Activated CD8-positive, alpha-beta memory T cell treated with anti-CD3 and anti-CD28 coated beads, Interleukin-2, amount 50 U/mL, for 48 hours (primary cell): ENCODE results near the gene ANKS4B.
"Not testable (repeated sequence)": the region's sequence is repeated elsewhere in the genome, so short reads cannot be mapped to it uniquely, and the experiment has no call there.

Experiments used
- DNase-seq: peaks from one replicate; pipeline ENCODE4 v3.0.0-alpha.2; 2020

Gene ANKS4B

DNA sequence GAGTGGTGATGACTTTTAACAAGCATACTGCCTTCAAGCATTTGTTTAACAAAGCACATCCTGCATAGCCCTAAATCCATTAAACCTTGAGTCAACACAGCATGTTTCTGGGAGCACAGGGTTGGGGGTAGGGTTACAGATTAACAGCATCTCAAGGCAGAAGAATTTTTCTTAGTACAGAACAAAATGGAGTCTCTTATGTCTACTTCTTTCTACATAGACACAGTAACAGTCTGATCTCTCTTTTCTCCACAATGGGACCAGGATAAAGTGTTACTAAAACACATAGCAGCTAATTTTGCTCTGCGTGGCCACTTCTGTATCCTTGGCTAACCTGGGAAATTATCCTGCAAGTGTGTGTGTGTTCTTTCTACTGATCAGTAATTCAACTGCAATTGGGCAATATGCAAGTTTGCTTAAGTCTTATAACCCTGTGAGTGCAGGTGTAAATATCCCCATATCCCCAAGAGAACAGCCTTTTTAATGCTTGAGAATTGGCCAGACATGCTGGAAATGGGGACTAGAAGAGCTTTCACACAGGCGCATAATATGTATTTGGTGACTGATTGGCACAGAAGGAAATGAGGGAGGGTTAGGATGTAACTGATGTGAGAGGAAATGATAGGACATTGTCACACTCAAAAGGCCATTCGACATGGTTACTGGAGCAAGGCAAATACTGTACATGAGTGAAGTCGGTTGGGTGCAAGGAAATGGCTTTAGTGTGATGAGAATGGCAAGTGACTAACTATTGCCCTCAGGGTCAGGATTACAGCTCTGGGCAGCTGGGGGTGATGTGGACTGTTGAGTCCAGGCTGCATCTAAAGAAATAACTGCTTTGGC is 10.8 kb upstream of the ANKS4B start:
- no peak for DNase-seq

DNA sequence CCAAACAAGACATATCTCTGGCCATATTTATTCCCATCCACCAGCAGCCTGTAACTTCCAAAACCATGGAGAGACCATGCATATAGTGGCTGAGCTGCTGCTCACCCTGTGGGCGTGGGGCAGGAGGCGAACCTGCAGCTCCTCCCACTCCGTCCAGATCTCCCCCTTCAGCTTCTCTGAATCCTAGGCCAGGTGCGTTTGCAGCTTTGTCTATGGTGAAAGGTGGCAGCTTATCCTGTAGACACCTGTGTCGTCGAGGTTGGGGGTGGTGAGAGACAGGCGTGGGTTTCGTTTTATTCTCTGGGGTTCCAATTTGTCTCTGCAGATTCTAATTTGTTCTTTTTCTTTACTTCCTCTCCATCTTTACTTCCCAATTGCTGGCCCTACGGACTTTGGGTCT is 9.7 kb upstream of the ANKS4B start:
- no peak for DNase-seq

DNA sequence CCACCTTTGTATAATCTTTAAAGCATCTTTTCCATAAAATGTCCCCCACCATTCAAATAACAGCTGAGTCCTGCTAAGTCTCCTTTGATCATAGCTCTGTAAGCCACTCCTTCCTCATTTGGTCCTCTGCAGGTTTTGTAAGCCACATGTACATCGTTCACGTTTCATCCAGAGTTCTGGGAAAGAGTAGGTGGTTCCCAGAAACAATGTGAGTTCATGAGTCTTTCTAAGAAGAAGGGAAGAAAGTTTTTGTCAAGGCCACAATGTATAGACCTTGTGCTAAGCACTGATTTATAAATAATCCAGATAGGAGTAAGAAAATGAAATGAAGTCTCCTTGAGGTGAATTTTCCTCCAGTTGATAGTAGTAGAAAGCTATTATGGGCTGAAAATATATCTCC is 8.7 kb upstream of the ANKS4B start:
- no peak for DNase-seq

DNA sequence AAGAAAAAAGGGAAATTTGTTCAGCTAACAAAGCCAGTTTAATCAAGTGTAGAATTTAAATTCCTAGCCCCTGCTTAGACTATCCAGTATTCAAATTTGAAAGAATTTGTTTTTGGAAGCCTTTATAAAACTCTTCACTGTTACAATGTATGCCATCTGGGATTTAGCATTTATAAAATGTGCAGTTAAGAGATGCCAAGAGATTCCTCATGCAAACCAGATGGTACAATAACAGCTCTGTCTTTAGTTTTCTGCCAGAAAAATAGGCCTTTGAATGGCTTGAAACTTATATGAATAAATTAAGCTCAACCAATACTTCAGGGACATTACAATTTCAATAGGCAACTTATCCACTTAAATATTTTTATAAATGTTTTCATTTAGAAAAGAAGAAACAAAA is 6.8 kb upstream of the ANKS4B start:
- DNase-seq: no peak

DNA sequence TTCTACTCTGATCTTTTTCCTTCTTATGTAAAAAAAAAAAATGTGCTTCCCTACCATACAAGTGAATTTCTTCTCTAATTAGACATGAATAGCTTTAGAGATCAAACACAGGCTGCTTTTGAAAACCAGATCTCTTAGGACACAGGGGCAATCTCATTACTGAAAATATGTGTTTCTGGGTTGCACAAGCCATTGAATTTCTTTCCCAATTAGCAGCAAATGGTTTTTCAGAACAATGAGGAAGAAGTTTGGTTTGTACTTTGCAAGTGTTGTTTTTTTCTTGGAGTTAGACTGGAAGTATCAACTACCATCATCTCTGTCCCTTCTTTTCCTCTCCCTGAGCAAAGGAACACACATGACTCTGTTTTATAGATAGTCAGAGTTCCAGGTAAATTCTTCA is 5.6 kb upstream of the ANKS4B start:
- no peak for DNase-seq

DNA sequence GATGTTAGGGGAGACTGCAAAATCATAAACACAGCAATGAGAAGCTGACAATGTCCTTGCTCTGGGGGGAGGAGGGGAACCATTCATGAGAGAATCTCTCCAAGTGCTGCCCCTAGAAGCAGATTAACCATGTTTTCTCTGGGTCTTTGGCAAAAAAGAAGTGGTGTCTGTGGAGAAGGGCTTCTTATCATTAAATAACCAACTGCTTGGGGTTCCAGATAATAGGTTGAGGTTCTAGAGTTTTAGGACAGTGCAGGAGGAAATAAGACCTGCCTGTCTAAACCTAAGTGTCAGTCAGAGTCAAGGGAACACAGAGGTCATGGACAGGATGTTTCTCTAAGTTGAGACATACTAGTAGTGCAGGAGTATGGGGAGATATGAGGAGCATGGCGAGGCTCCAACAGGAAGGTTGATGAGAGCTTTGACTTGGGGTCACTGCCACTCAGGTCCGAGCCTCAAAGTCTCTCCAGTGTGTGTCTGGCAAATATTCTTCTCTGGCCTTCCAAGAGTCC is 5.1 kb upstream of the ANKS4B start:
- no peak for DNase-seq

DNA sequence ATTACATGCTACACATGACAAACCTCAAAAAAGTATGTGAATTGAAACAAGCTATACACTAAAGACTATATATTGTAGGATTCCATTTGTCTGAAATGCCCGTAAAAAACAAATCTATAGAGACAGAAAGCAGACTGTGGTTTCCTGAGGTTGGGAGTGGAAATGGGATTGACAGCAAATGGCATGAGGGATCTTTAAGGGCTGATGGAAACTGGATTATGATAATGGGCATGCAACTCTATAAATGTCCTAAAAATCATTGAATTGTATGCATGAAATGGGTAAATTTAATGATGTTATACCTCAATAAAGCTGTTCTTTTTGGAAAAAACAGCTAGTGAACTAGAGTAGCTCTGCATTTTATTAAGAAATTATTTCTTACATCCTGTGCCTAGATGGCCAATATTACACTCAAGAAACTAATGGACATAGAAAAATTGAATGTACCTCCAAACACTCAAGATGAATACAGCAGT is 416 bp upstream of the ANKS4B start:
- no peak for DNase-seq

DNA sequence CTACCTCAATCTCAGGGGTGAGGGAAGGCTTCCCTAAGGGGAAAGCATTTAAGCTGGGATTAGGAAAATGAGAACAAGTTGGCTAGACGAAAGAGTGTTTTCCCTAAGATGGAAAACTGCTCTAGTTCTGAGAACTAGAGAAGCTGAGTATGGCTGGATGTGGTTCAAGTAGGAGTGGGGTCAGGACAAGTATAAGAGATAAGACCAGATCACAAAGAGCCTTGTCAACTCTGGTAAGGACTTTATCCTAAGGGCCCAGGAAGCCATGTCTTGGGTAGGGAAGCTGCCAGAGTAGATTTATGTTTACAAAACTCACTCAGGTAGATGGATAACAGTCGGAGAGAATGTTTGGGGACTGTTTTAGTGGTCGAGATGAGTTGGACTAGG is 1.7 kb downstream of the ANKS4B start:
- no peak for DNase-seq

DNA sequence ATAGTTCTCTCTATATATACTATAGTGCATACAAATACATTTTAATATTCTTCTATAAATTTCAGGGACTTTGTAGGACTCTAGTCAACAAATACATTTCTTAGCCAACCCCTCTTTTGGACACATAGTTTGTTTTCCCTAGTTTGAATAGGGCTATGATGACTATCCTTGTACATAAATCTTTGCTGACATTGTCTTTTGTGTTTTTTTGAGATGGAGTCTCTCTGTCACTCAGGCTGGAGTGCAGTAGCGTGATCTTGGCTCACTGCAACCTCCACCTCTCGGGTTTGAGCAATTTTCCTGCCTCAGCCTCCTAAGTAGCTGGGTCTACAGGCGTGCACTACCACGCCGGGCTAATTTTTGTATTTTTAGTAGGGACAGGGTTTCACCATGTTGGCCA is 3.3 kb downstream of the ANKS4B start:
- no peak for DNase-seq

DNA sequence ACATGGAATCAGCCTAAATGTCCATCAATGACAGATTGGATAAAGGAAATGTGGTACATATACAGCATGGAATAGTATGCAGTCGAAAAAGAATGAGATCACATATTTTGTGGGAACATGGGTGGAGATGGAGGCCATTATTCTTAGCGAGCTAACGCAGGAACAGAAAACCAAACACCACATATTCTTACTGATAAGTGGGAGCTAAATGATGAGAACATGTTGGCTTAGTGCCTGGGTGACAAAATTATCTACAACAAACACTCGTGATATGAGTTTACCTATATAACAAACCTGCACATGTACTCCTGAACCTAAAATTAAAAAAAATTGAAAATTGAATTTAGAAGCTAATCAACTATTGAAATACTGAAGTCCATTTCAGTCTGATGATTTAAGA is 6.1 kb downstream of the ANKS4B start:
- no peak for DNase-seq

DNA sequence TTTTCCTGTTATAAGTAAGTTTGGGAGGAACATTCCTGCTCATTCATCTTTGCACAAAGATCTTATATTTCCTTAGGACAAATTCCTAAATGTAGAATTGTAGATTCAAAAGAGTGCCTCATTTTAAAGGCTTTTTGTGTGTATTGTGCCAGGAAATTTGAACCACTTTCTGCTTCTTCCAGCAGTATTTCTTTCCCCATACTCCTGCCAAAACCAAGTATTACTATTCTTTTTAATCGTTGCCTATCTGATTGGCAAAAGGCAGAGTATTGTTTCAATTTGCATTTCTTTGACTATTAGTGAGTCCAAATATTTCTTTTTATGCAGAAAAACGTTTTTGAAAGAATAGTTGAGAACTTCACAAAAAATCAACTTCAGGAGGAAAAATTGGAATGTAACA is 9.3 kb downstream of the ANKS4B start:
- DNase-seq: no peak

DNA sequence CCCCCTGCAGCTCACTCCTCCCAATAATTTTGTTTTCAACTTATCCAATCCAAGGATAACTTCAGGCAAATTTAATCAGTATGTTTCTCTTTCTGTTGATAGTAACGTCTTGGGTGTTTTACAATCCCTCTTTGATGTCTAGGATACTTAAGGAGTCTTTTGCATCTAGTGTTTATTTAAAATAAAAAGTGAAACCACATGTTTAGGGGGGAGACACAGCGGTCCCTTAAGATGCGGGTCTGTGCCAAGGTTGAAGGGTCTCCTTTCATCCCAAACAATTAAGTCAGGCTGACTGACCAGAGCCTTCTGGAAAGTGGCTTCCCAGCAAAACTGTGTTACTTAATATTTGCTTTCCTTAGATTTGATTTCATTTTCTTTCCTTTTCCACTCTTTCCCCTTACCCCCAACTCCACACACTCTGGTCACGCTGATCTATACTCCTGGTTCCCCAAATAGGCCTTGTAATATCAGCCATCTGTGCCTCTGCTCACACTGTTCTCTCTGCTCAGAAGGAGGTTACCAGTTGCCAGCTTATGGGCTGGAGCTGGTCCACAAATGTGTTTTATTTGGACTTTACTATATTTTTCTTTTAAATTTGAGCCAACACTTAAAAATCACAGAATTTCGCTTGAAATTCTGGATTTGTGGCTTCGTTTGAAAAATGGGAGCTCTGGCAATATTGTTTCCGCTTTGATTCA is 11.2 kb downstream of the ANKS4B start:
- no peak for DNase-seq

DNA sequence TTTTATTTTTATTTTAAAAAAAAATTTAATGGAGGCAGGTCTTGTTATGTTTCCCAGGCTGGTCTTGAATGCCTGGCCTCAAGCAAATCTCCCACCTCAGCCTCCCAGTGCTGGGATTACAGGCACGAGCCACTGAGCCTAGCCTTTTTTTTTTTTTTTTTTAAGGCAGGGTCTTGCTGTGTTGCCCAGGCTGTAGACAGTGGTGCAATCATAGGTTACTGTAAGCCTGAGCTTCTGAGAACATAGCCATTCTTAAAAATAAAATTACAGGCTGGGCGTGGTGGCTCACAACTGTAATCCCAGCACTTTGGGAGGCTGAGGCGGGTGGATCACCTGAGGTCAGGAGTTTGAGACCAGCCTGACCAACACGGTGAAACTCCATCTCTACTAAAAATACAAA is 14.7 kb downstream of the ANKS4B start:
- not testable (repeated sequence) for DNase-seq

DNA sequence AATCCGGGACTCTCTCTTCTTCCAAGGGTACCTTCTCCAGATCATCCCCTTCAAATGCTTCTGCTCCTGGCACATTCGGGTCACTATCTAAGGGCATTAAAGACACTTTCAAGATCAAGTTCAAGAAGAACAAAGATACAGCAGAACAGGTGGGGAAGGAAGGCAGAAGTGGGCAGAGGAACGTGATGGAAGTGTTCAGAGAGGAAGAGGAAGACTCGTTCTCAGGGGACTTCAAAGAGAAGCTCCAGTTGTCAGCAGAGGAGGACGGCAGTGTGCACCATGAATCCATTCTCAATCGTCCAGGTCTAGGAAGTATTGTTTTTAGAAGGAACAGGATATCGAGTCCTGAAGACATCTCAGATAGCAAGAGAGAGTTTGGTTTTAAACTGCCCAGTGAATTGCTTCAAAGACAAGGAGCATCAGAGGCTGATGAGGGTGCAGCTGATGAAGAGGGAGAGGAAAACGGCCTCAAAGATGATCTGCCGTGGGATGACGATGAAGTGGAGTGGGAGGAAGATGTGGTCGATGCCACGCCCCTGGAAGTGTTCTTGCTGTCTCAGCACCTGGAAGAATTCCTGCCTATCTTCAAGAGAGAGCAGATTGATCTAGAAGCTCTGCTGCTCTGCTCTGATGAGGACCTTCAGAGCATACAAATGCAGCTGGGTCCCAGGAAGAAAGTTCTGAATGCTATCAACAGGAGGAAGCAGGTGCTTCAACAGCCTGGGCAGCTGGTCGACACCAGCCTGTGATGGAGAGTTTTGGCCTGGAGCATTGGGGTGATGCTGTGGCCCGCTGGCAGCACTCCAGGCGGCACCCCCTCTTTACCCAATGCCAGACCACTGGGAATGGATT is 16.8 kb downstream of the ANKS4B start:
- DNase-seq: no peak

DNA sequence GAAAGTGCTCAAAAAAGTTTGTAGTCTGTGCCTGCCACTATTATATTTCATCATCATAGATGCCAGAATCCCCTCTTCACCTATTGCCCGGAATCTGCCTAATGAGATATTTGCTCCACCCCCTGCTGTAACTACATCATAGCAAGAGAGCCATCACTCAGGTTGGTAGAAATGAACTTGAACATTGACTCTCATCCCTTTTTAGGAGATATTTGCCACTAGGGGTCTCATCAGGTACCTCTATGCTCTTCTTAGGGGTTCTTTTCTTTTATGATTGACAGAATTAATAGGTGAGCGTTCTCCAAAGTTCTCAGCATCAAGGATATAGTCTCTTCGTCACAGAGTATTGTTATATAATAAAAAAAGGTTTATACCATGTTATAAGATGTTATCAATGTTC is 20.0 kb downstream of the ANKS4B start:
- no peak for DNase-seq

DNA sequence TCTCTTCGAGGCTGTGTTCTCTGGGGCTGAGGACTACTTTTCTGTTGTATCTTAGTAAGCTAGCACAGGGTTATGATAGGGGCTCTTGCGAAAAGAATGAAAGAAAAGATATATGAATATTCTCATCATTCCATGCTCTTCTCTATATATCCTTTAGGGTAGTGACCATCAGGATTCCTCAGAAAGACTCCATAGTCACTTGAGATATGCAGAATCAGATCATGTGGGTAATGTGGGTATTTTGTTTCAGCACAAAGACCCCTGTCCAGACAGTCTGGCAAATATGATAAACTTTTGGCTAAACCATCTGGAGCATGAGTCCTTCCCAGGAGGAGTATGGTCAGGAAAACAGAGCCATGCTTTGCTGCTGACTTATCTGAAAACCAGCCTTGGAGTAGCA is 23.1 kb downstream of the ANKS4B start:
- DNase-seq: no peak

DNA sequence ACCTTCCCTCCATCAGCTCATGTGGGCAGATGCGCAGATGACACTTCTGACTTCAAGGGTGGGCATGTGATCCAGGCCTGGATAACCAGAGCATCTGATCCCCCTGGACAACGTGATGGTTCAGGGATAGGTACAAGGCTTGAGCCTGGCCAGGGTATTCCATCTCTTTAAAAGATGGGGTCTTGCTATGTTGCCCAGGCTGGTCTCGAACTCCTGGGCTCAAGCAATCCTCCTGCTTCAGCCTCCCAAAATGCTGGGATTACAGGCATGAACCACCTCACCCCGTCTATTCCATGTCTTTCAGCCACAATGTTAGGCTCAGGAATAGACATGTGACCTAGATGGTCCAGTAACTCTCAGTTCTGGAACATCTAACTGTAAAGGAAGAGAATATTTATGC is 23.8 kb downstream of the ANKS4B start:
- no peak for DNase-seq

DNA sequence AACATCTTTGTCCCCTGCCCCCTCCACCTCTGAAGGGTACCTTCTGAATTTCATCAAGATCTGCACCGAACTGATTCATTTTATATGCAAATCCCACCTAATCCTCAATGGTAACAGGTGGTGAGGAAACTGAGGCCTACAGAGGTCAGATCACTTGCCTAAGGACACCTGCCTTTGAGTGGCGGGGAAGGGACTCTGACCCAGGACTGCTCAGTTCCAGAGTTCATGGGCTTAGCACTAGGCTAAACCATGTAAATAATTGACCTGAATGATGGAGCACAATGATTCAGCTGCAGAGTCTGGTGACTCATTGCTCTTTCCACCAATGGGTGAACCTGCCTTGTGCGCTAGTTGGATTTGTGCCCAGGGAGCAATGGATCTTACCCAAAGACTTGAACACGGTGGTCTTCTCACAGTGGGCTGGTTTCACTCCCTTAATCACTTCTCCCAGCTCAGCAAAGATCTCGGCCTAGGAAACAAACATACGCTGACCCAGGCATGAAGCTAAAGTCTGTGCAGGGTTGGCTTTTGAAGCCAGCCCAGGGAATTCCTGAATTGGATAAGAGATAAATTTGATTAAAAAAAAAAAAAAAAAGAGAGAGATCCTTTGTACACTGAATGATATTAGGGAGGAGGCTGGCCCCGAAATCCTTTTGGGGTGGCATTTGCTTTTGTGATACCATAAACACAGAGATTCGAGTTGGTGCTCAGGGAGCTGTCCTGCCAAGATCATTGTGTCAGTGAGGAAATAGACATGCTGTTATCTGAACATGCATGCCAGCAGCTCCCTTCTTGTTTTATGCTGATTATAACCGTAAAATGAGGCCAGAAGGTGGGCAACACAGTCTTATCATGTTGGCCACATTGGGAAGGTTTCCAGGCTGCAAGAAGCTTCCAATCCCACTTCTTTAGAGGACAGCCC is 27.6 kb downstream of the ANKS4B start:
- no peak for DNase-seq

DNA sequence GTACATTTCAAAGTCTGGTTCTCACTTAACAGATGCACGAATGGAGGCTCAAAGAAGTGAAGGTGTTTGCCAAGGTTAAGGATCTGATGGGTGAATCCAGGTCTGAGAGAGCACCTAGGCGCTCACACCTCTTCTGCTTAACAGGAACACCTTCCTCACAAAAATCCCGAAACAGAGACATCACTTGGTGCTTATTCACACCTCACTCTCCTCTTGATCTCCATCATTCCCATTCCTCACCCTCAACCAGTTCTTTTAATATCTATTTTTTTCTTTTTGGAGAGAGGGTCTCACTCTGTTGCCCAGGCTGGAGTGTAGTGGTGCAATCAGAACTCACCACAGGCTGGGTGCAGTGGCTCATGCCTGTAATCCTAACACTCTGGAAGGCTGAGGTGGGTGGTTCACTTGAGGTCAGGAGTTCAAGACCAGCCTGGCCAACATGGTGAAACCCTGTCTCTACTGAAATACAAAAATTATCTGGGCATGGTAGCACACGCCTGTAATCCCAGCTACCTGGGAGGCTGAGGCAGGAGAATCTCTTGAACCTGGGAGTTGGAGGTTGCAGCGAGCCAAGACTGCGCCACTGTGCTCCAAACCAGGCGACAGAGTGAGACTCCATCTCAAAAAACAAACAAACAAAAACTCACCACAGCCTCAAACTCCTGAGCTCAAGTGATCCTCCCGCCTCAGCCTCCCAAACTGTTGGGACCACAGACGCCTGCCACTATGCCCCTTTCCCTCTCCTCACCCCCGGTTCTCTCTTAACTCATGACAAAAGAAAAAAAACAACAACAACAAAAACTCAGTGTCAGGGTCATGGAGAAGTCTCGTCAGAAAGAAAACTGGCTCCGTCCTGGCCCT is 29.5 kb downstream of the ANKS4B start:
- DNase-seq: no peak

DNA sequence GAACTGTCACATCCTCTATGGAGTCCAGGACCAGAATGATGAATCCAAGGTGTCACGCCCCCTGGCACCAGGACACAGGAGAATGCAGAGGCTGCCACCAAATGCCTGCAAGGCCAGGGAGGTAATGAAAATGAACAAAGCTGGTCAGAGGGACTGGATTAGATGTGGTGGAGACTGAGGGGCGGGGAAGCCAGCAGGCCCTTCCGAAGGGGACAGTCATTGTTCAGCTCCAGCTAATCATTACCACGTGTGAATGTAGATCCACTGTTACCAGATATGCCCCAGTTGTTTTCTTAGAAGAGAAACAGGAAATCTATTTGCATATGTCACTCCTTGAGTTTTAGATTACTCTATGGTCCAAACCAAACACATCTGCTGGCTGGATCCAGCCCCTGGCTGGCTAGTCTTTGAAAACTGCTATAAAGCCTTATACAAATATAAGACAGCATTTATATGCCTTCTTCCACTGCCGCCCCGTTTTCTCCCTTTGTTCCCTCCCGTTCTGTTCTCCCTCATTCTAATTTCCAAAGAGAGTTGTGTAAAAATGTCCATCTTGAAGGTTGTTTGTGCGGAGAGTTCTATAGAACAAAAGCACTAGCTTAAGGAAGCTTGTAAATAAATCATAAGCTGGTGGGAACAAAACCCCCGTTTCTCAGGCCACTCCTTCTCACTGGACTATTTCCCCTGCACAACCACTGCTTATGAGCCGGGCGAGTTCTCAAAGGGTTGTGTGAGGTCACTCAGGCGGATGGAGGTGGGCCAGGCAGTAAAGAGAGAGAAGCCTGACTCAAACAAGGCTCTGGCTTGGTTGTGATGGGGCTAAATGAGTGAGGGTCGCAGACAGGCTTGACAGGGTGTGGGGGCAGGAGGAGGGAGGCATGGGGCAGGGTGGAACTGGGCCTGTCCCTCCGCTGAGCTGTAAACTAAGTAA is 30.4 kb downstream of the ANKS4B start:
- no peak for DNase-seq
